ENCODE results near the gene PTCH1.

Gene PTCH1

GRCh38 chr9:95462249-95463147, 54.3 kb downstream of the PTCH1 start:
- peak; percentile 92 for DNase-seq

- no peak for DNase-seq
These were observed 55.1 kb downstream of the PTCH1 start for GRCh38 chr9:95461448-95462248.

GRCh38 chr9:95460518-95461164, 56.1 kb downstream of the PTCH1 start:
- DNase-seq, result no peak

GRCh38 chr9:95459851-95460517, 56.8 kb downstream of the PTCH1 start:
- DNase-seq, result peak; percentile 83

- no peak for DNase-seq
These were observed 57.6 kb downstream of the PTCH1 start for GRCh38 chr9:95459178-95459577.

- DNase-seq, result no peak
These were observed 58.1 kb downstream of the PTCH1 start for GRCh38 chr9:95458666-95459065.

- DNase-seq, result no peak
These were observed 59.0 kb downstream of the PTCH1 start for GRCh38 chr9:95457769-95458168.

GRCh38 chr9:95455714-95456113, 61.1 kb downstream of the PTCH1 start:
- DNase-seq, result no peak

GRCh38 chr9:95452176-95452575, 64.6 kb downstream of the PTCH1 start:
- no peak for DNase-seq

- DNase-seq, result no peak
These were observed 65.7 kb downstream of the PTCH1 start for GRCh38 chr9:95451065-95451426.

- no peak for DNase-seq
These were observed 66.4 kb downstream of the PTCH1 start for GRCh38 chr9:95450171-95451064.

- no peak for DNase-seq
These were observed 67.8 kb downstream of the PTCH1 start for GRCh38 chr9:95449016-95449415.

- no peak for DNase-seq
These were observed 68.9 kb downstream of the PTCH1 start for GRCh38 chr9:95447660-95448420.

- no peak for DNase-seq
These were observed 69.8 kb downstream of the PTCH1 start for GRCh38 chr9:95446984-95447383.

- DNase-seq, result no peak
These were observed 70.5 kb downstream of the PTCH1 start for GRCh38 chr9:95446259-95446658.

- no peak for DNase-seq
These were observed 72.6 kb downstream of the PTCH1 start for GRCh38 chr9:95444160-95444559.

GRCh38 chr9:95443301-95443700, 73.5 kb downstream of the PTCH1 start:
- DNase-seq, result no peak

- DNase-seq, result no peak
These were observed 75.7 kb downstream of the PTCH1 start for GRCh38 chr9:95441081-95441480.

- DNase-seq, result no peak
These were observed 76.3 kb downstream of the PTCH1 start for GRCh38 chr9:95440447-95440846.

GRCh38 chr9:95438561-95439357, 78.0 kb downstream of the PTCH1 start:
- DNase-seq, result no peak
